Hematopoietic multipotent progenitor cell treated with erythropoietin and hydrocortisone succinate and interleukin-3 and kit ligand, for 6 days (in vitro differentiated cells): Measurements from ENCODE around the gene PAPPA2.
"Not testable (repeated sequence)": the region's sequence is repeated elsewhere in the genome, so short reads cannot be mapped to it uniquely, and the experiment has no call there.

ENCODE experiments used
- DNase-seq: peaks from one replicate; pipeline ENCODE4 v3.0.0-alpha.2; 2015

Gene PAPPA2

DNA sequence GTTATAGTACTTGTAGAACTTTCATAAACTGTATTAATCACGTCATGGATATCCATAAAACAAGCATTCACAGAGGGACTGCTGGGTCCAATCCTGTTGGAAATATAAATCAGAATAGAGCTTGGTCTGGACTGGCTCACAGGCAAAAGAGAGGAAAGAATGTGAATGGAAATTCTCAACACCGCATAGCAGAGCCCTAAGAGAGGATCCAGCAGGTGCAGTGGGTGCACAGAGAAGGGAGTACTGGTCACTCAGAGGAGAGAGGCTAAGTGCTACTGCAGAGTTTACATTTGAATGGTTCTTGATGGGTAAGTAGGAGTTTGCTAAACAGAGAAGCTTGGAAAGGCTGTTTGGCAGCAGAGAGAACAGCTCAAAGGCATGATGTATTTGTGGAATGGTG is 231.7 kb downstream of the PAPPA2 start:
- no peak for DNase-seq

DNA sequence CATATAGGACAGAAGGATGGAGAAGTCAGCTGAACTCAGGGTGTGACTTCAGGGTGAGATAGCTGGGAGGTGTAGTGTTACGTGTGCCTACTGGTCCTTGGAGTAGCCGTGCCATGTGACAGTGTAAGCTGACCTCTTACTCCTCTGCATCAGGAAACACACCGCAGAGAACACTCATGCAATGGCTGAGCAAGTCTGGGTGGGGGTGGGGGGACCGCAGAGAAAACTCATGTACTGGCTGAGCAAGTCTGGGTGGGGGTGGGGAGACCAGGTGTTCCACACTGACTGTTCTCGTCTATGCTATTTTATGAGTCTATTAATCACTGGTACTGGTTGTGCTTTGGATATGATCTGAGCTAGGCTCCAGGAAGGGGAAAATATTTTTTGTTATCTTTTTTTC is 233.1 kb downstream of the PAPPA2 start:
- no peak for DNase-seq

GRCh38 chr1:176696689-176697088 is 233.7 kb downstream of the PAPPA2 start:
- no peak for DNase-seq

DNA sequence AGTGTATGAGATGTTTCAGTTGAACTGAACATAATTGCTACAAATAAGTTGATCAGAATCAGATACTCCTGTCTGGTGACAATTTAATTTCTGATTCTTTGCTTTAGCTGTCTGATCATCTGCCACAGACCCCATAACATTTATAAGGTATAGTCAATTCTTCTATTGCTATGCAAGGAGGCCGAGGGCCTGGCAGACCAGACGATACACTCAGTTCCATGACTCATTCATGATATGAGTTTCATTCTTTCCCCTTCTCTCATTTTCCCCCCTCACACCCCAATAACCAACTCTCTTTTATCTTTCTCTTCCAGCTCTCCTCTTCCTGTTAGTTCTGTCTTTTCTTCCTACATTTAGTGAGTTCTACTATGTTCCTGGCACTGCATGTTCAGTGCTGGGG is 236.8 kb downstream of the PAPPA2 start:
- DNase-seq: no peak

GRCh38 chr1:176701151-176701866 is 238.3 kb downstream of the PAPPA2 start:
- DNase-seq: no peak

- DNase-seq: no peak
These were observed 239.9 kb downstream of the PAPPA2 start for GRCh38 chr1:176702901-176703300.

DNA sequence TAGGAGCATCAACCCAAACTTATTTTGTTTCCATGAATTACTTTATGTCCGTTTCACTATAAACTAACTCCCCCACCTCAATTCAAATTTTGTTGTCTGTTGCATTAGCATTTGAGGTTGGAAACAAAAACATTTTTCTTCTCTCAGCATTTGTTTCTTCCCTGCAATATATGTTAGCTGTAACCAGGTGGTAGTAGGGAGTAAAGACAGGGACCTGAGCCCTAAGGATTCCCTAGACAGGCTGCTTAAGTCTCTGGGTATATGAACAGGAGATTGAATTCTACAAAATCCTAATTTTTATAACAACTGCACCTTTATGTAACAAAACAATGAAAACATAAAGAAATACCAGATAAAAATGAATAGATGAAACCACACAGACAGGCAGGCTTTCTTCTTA is 242.6 kb downstream of the PAPPA2 start:
- no peak for DNase-seq

GRCh38 chr1:176717066-176717750 is 254.2 kb downstream of the PAPPA2 start:
- DNase-seq: no peak

DNA sequence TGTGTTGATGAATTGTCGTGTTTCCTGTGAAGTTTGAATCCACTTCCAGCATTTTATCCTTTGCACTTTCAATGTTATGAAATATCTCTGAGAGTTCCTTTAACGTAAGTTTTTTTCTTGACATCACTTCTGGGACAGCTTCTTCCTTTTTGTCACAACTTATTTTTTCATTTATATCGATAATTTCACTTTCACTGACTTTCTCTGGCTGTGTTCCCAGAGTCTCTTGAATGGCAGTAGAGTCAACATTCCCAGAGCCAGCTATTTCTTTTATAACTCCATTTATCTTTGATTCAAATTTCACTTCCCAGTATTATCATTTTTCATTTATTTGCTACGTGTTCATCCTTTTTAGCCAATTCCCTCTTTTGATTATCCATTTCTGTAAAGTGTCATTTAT is 256.5 kb downstream of the PAPPA2 start:
- DNase-seq: no peak

DNA sequence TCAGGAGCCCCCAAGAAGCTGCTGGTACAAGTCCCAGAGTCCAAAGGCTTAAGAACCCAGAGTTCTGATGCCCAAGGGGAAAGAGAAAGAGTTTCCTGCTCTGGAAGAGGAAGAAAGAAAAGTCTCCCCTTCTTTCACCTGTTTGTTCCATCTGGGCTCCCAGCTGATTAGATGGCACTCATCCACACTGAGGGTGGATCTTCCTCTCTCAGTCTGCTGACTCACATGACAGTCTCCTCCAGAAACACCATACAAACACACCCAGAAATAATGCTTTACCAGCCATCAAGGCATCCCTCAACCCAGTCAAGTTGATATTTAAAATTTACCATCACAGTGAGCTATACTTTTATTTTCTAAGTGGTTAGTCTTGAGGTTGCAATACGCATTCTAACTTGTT is 257.9 kb downstream of the PAPPA2 start:
- no peak for DNase-seq

GRCh38 chr1:176733661-176734060 is 270.7 kb downstream of the PAPPA2 start:
- DNase-seq: no peak

- DNase-seq: no peak
These were observed 272.2 kb downstream of the PAPPA2 start for GRCh38 chr1:176735201-176735600.

DNA sequence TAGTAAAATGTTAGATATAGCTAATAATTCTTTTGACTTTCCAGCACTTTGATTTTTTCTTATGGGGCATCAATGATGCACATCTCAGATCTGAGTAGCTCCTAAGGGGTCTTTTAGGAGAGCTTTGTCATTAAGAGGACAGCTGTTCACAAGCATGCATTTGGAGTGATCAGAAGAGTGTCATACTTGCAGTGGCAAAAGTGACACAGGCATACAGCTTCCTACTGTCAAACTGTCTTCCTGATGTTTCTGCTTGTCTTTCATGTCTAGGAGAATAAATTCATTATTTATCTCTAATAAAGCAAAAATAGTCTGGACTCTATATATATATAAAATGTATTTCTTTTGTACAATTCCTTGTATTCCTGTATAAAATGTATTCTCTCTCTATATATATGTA is 273.0 kb downstream of the PAPPA2 start:
- DNase-seq: no peak

DNA sequence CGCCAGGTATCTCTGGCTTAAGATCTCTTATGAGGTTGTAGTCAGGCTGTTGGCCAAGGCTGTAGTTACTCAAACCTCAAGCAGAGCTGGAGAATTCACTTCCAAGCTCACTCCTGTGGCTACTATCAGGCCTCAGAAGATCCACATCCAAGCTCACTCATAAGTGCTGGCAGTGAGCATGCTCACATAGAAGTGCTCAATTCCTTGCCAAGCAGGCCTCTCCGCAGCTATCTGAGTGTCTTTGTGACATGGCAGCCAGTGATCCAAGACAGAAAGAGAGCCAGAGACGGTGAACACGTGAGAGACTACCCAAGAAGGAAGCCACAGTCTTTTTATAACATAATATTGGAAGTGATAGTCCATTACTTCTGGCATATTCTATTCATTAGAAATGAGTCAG is 278.2 kb downstream of the PAPPA2 start:
- DNase-seq: no peak

DNA sequence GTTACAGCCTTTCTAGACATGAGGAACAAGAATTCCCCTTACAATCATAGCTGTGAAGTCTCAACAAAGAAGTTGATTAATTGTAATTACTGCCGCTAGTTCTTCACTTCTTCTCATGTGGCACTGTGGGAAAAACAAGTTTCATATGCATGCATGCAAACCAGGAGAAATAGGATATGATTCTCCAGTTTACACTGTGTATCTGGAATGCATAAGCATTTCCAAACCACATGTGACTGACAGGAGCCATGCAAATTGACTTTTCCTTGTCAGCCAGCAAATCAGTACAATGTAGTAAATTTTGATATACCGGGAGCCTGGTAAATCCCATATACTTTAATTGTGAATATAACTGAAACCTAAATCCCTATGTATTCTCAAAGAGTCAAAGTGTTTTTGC is 279.3 kb downstream of the PAPPA2 start:
- DNase-seq: no peak

GRCh38 chr1:176744142-176744541 is 281.2 kb downstream of the PAPPA2 start:
- DNase-seq: no peak

DNA sequence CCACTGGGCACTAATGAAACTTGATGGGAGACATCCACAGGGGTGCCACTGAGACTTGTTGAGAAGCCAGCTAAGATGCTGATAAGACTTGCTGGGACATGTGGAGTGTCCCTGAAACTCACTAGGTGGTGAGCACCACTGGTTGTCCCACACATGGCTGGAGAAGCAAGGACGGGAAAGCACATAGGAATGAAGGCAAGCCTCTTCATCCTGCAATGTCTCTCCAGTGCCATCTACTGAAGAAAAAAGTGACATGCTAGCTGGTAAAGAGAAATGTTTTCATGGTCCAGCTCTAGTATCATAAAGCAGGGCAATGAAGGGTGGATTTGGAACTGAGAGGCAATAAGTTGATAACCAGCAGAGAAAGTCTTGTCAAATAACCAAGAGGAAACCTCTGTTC is 283.0 kb downstream of the PAPPA2 start:
- no peak for DNase-seq

GRCh38 chr1:176752505-176752904 is 289.5 kb downstream of the PAPPA2 start:
- no peak for DNase-seq

- DNase-seq: no peak
These were observed 291.7 kb downstream of the PAPPA2 start for GRCh38 chr1:176754676-176755075.

- not testable (repeated sequence) for DNase-seq
These were observed 293.8 kb downstream of the PAPPA2 start for GRCh38 chr1:176756817-176757216.

DNA sequence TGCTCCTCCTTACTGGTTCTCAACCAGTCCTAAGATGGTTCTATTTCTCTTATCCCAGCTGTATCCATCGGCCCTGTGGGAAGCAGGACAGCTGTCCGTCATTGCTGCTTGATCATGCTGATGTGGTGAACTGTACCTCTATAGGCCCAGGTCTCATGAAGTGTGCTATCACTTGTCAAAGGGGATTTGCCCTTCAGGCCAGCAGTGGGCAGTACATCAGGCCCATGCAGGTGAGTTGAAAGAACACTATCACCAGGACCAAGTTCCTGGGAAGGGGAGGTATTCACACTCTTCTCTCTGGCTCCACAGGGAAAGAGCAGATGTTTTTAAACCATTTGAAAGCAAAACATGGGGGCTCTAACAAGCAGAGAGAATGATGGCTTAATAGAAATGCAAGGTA is 302.6 kb downstream of the PAPPA2 start:
- DNase-seq: no peak

- no peak for DNase-seq
These were observed 303.8 kb downstream of the PAPPA2 start for GRCh38 chr1:176766779-176767178.

DNA sequence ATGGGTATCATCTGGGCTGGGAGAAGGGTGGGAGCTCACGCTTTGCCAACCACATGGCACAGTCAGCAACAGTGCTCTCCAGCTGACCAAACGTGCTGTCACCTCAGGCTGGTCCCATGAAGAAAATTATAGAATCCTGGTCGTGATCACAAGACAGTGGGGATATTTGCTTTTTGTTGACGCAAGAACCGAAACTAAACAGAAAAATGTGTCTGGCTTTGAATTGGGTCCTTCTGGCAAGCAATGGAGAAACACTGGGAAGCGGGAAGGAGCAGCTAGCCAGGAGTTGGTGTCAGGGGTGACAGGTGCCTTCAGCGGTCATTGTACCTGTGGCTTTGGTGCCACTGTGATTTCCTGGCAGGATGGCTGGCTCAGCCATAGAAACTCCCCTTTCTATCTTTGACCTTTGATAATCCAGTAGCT is 304.8 kb downstream of the PAPPA2 start:
- DNase-seq: no peak

- DNase-seq: no peak
These were observed 305.6 kb downstream of the PAPPA2 start for GRCh38 chr1:176768532-176768931.

- no peak for DNase-seq
These were observed 307.1 kb downstream of the PAPPA2 start for GRCh38 chr1:176770066-176770465.
